HepG2 (cell line): ENCODE data around the gene ATG2A. TPM values are rescaled to one million over a fixed set of nuclear protein-coding genes. Genes with fewer than 3 reads are reported as not detected.
A peak's percentile ranks its signal among the peaks of the same experiment; 100 is the strongest.

Experiments
- HMG20B ChIP-seq: conservative IDR thresholded peaks from 2 replicates; pipeline ENCODE4 v1.6.1; 2016; ENCODE audit warnings: missing genetic modification reagents, missing compliant biosample characterization
- ISL2 ChIP-seq: sonication (generic); formaldehyde crosslinking; IDR thresholded peaks from 2 replicates; pipeline ENCODE4 v1.5.0; 2020; ENCODE audit warnings: missing genetic modification reagents
- KLF16 ChIP-seq, 2 experiments: sonication (generic) in 1 of 2; formaldehyde crosslinking in 1 of 2; IDR thresholded peaks; 2 replicates each; pipeline versions ENCODE4 v1.6.1 to v1.8.0; 2016 to 2023; ENCODE audit warnings: missing genetic modification reagents in 2 of 2, missing compliant biosample characterization in 1 of 2
- MXI1 ChIP-seq: IDR thresholded peaks from 3 replicates; pipeline ENCODE4 v1.6.1; 2012; ENCODE audit warnings: low read depth, low read length, inconsistent platforms, borderline replicate concordance
- NBN ChIP-seq: fragments of 450-650 bp; conservative IDR thresholded peaks from 2 replicates; pipeline ENCODE4 v1.6.1; 2017
- NCOA2 ChIP-seq: sonication (generic); formaldehyde crosslinking; IDR thresholded peaks from 2 replicates; pipeline ENCODE4 v1.8.0; 2022; ENCODE audit warnings: inconsistent platforms
- RELA ChIP-seq: sonication (generic); formaldehyde crosslinking; IDR thresholded peaks from 2 replicates; pipeline ENCODE4 v1.4.0; 2020; ENCODE audit warnings: missing genetic modification reagents
- SOX13 ChIP-seq, 3 experiments: fragments of 450-650 bp in 1 of 3; sonication (generic) in 1 of 3; formaldehyde crosslinking in 1 of 3; IDR thresholded peaks in 2 of 3; conservative IDR thresholded peaks in 1 of 3; 2 replicates each; pipeline versions ENCODE4 v1.5.0 to v1.6.1; 2016 to 2020; ENCODE audit warnings: antibody characterized with exemption in 1 of 3, mild to moderate bottlenecking in 1 of 3, missing compliant biosample characterization in 1 of 3, missing genetic modification reagents in 1 of 3, moderate library complexity in 1 of 3
- SYNCRIP ChIP-seq: fragments of 200-400 bp; formaldehyde crosslinking; IDR thresholded peaks from 2 replicates; pipeline ENCODE4 v1.6.1; 2018; ENCODE audit warnings: mild to moderate bottlenecking, low read depth, low read length; ENCODE audit not compliant: insufficient read depth
- ZMYM2 ChIP-seq: sonication (generic); formaldehyde crosslinking; IDR thresholded peaks from 2 replicates; pipeline ENCODE4 v1.8.0; 2022; ENCODE audit warnings: mild to moderate bottlenecking, missing genetic modification reagents
- ZNF296 ChIP-seq: sonication (generic); formaldehyde crosslinking; conservative IDR thresholded peaks from 2 replicates; pipeline ENCODE4 v1.5.0; 2020; ENCODE audit warnings: mild to moderate bottlenecking, missing genetic modification reagents
- ZNF530 ChIP-seq: sonication (generic); formaldehyde crosslinking; IDR thresholded peaks from 2 replicates; pipeline ENCODE4 v1.5.0; 2020; ENCODE audit warnings: low read depth, mild to moderate bottlenecking, missing genetic modification reagents
- ZNF564 ChIP-seq: sonication (generic); formaldehyde crosslinking; IDR thresholded peaks from 2 replicates; pipeline ENCODE4 v1.8.1; 2023; ENCODE audit warnings: mild to moderate bottlenecking, missing genetic modification reagents
- ZNF720 ChIP-seq: sonication (generic); formaldehyde crosslinking; IDR thresholded peaks from 2 replicates; pipeline ENCODE4 v1.4.0; 2020; ENCODE audit warnings: missing genetic modification reagents
- ZNF768 ChIP-seq: sonication (generic); formaldehyde crosslinking; IDR thresholded peaks from 2 replicates; pipeline ENCODE4 v1.4.0; 2020; ENCODE audit warnings: missing genetic modification reagents
- polyA plus RNA-seq, 8 experiments: library from polyadenylated mRNA; depleted of rRNA in 3 of 8; stranded (reverse) in 7 of 8; unstranded in 1 of 8; fragments of >200 nt; fragmentation: Illumina TruSeq in 4 of 8; extraction: Trizol in 4 of 8; gene quantifications; 2 replicates each; pipeline versions ENCODE4 v1.2.1 to v1.2.3, GENCODE V29; 2011 to 2016; ENCODE audit warnings: low read depth in 4 of 8, missing spikeins in 1 of 8, mixed read lengths in 1 of 8; ENCODE audit not compliant: insufficient read depth in 1 of 8
- total RNA-seq, 5 experiments: library from RNA; depleted of rRNA; stranded (reverse); fragments of >200 nt; fragmentation: Illumina TruSeq; extraction: Trizol; gene quantifications; 2 replicates each; pipeline ENCODE4 v1.2.3, GENCODE V29; 2016; ENCODE audit warnings: low read depth in 1 of 5
- TF ChIP-seq, protein P1 (sequence below): sonication (generic); formaldehyde crosslinking; IDR thresholded peaks from 2 replicates; pipeline ENCODE4 v1.5.1; 2020; ENCODE audit warnings: missing genetic modification reagents, mild to moderate bottlenecking, borderline replicate concordance
- TF ChIP-seq, protein P2 (sequence below): sonication (generic); formaldehyde crosslinking; IDR thresholded peaks from 2 replicates; pipeline ENCODE4 v1.5.0; 2020; ENCODE audit warnings: missing genetic modification reagents
- TF ChIP-seq, protein P3 (sequence below): sonication (generic); formaldehyde crosslinking; IDR thresholded peaks from 2 replicates; pipeline ENCODE4 v1.8.0; 2022; ENCODE audit warnings: mild to moderate bottlenecking, missing genetic modification reagents
- TF ChIP-seq, protein P4 (sequence below): sonication (generic); formaldehyde crosslinking; IDR thresholded peaks from 2 replicates; pipeline ENCODE4 v1.4.0; 2020; ENCODE audit warnings: mild to moderate bottlenecking, missing genetic modification reagents
- TF ChIP-seq, protein P5 (sequence below): sonication (generic); formaldehyde crosslinking; IDR thresholded peaks from 2 replicates; pipeline ENCODE4 v1.8.0; 2022; ENCODE audit warnings: mild to moderate bottlenecking, missing genetic modification reagents; ENCODE audit not compliant: insufficient replicate concordance

The ATG2A gene
- total and polyA plus RNA-seq, 2 of the 13 experiments (the other 11 are each of a cell fraction or from before 2014, with no cell fraction given), result 6.7 to 8.0 TPM

DNA sequence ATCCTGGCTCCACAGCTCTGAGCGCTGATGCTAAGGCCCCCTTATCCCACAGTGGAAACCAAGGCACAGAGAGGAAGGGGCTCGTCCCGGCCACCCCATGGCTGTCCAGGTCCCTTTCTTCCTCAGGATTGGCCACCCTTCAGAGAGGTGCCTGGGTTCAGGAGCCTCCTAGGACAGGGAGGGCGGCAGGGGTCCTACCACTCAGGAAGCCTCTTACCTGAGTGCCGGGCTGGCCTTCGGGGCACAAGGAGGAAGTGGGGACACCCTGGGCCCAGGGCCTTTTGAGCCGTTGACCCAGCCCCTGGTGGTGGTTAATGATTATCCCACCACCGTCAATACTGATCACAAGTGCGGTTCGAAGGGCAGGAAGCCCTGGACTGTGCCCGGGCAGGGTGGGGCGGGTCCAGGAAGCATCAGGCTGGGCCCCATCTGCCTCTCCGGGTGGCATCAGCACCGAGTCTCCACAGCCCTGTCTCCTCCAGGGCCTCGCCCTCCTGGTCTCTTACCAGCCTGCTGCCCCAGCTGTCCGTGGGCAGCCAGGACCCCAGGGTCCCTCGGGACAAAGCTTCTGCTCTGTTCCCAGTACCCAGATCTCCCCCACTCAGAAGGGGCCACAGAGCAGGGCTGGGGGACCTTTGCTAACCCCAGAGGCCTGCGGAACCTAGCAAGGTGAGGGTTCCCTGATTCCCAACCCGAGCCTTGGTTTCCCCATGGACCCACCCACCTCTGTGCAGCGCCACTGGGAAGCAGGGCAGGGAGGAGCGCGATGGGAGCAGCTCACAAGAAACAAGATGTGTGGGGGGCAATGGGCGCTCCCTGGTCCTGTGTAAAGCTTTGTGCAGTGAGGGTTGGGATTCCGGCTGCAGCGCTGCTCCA lies 23.6 kb downstream of the ATG2A start (continued):
- TF ChIP-seq, protein P1, sequence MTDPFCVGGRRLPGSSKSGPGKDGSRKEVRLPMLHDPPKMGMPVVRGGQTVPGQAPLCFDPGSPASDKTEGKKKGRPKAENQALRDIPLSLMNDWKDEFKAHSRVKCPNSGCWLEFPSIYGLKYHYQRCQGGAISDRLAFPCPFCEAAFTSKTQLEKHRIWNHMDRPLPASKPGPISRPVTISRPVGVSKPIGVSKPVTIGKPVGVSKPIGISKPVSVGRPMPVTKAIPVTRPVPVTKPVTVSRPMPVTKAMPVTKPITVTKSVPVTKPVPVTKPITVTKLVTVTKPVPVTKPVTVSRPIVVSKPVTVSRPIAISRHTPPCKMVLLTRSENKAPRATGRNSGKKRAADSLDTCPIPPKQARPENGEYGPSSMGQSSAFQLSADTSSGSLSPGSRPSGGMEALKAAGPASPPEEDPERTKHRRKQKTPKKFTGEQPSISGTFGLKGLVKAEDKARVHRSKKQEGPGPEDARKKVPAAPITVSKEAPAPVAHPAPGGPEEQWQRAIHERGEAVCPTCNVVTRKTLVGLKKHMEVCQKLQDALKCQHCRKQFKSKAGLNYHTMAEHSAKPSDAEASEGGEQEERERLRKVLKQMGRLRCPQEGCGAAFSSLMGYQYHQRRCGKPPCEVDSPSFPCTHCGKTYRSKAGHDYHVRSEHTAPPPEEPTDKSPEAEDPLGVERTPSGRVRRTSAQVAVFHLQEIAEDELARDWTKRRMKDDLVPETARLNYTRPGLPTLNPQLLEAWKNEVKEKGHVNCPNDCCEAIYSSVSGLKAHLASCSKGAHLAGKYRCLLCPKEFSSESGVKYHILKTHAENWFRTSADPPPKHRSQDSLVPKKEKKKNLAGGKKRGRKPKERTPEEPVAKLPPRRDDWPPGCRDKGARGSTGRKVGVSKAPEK (CRISPR knock-in tag), result no peak
- TF ChIP-seq ZNF296 (CRISPR knock-in tag), result no peak
- peak; percentile 70; the same call in 1 of the 3 replicates for TF ChIP-seq MXI1
- no peak for TF ChIP-seq HMG20B (CRISPR knock-in tag)
- no peak for TF ChIP-seq ZMYM2 (CRISPR knock-in tag)
- TF ChIP-seq SOX13 (IDR thresholded peaks at IDR 0.05), result peak; percentile 42; the same call in 1 of the 2 replicates
- peak in 1 of 2 experiments; percentile 63; a peak in 2 of 4 replicates for TF ChIP-seq SOX13 (CRISPR knock-in tag; conservative IDR thresholded peaks at IDR 0.05 in 1 of 2, IDR thresholded peaks at IDR 0.05 in 1 of 2)
- TF ChIP-seq, protein P2, sequence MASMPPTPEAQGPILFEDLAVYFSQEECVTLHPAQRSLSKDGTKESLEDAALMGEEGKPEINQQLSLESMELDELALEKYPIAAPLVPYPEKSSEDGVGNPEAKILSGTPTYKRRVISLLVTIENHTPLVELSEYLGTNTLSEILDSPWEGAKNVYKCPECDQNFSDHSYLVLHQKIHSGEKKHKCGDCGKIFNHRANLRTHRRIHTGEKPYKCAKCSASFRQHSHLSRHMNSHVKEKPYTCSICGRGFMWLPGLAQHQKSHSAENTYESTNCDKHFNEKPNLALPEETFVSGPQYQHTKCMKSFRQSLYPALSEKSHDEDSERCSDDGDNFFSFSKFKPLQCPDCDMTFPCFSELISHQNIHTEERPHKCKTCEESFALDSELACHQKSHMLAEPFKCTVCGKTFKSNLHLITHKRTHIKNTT (CRISPR knock-in tag), result no peak
- peak; percentile 75; the same call in 1 of the 2 replicates for TF ChIP-seq ZNF564 (CRISPR knock-in tag)
- no peak for TF ChIP-seq SYNCRIP
- TF ChIP-seq NCOA2 (CRISPR knock-in tag), result peak; percentile 77; the same call in 1 of the 2 replicates
- TF ChIP-seq KLF16 (CRISPR knock-in tag; IDR thresholded peaks at IDR 0.05), result peak in 1 of 2 experiments; percentile 77; a peak in 1 of 4 replicates
- TF ChIP-seq ISL2, result no peak; the same call in none of the 2 replicates
- TF ChIP-seq ZNF720 (CRISPR knock-in tag), result no peak
- no peak for TF ChIP-seq RELA
- TF ChIP-seq, protein P3, sequence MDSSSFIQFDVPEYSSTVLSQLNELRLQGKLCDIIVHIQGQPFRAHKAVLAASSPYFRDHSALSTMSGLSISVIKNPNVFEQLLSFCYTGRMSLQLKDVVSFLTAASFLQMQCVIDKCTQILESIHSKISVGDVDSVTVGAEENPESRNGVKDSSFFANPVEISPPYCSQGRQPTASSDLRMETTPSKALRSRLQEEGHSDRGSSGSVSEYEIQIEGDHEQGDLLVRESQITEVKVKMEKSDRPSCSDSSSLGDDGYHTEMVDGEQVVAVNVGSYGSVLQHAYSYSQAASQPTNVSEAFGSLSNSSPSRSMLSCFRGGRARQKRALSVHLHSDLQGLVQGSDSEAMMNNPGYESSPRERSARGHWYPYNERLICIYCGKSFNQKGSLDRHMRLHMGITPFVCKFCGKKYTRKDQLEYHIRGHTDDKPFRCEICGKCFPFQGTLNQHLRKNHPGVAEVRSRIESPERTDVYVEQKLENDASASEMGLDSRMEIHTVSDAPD (CRISPR knock-in tag), result 0 out of 2 replicates have a peak, but pooled peaks have one; percentile 28
- no peak for TF ChIP-seq NBN
- TF ChIP-seq, protein P4, sequence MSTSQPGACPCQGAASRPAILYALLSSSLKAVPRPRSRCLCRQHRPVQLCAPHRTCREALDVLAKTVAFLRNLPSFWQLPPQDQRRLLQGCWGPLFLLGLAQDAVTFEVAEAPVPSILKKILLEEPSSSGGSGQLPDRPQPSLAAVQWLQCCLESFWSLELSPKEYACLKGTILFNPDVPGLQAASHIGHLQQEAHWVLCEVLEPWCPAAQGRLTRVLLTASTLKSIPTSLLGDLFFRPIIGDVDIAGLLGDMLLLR (CRISPR knock-in tag), result peak; percentile 25; the same call in 1 of the 2 replicates
- TF ChIP-seq, protein P5, sequence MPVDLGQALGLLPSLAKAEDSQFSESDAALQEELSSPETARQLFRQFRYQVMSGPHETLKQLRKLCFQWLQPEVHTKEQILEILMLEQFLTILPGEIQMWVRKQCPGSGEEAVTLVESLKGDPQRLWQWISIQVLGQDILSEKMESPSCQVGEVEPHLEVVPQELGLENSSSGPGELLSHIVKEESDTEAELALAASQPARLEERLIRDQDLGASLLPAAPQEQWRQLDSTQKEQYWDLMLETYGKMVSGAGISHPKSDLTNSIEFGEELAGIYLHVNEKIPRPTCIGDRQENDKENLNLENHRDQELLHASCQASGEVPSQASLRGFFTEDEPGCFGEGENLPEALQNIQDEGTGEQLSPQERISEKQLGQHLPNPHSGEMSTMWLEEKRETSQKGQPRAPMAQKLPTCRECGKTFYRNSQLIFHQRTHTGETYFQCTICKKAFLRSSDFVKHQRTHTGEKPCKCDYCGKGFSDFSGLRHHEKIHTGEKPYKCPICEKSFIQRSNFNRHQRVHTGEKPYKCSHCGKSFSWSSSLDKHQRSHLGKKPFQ (CRISPR knock-in tag), result peak; percentile 6
- no peak; the same call in 1 of the 2 replicates for TF ChIP-seq ZNF768 (CRISPR knock-in tag)
- TF ChIP-seq ZNF530 (CRISPR knock-in tag), result no peak
